GM18861 (cell line): Measurements from ENCODE around the gene MOSMO.

Experiments
- ATAC-seq: cut with Tn5 transposase; IDR thresholded peaks from one replicate; pipeline ENCODE4 v1.9.1; 2021; ENCODE audit not compliant: unreplicated experiment

Gene MOSMO

GRCh38 chr16:22007509-22008214 is at the start of gene MOSMO:
Gene MOSMO (plus strand): TSS chr16:22008111. CDS start chr16:22008302, 191 bp downstream.
- ATAC-seq = no peak

- no peak for ATAC-seq
These were observed 48.9 kb upstream of the MOSMO start for GRCh38 chr16:21959050-21959449.

- ATAC-seq = no peak
These were observed 45.4 kb upstream of the MOSMO start for GRCh38 chr16:21962475-21962874.

- no peak for ATAC-seq
These were observed 44.0 kb upstream of the MOSMO start for GRCh38 chr16:21963887-21964286.

- ATAC-seq = no peak
These were observed 43.6 kb upstream of the MOSMO start for GRCh38 chr16:21964353-21964752.

GRCh38 chr16:21971856-21972255 is 36.1 kb upstream of the MOSMO start:
- ATAC-seq = no peak

GRCh38 chr16:21973945-21974344 is 34.0 kb upstream of the MOSMO start:
- ATAC-seq = no peak

- ATAC-seq = no peak
These were observed 27.9 kb upstream of the MOSMO start for GRCh38 chr16:21980032-21980431.

- no peak for ATAC-seq
These were observed 25.8 kb upstream of the MOSMO start for GRCh38 chr16:21982108-21982507.

GRCh38 chr16:21984062-21984461 is 23.8 kb upstream of the MOSMO start:
- ATAC-seq = no peak

GRCh38 chr16:21985524-21985923 is 22.4 kb upstream of the MOSMO start:
- ATAC-seq = no peak

- ATAC-seq = no peak
These were observed 21.1 kb upstream of the MOSMO start for GRCh38 chr16:21986692-21987246.

- no peak for ATAC-seq
These were observed 20.4 kb upstream of the MOSMO start for GRCh38 chr16:21987498-21987897.

GRCh38 chr16:21989133-21989532 is 18.8 kb upstream of the MOSMO start:
- ATAC-seq = no peak

GRCh38 chr16:21989751-21990150 is 18.2 kb upstream of the MOSMO start:
- ATAC-seq = no peak

GRCh38 chr16:21990381-21990944 is 17.4 kb upstream of the MOSMO start:
- ATAC-seq = no peak

- no peak for ATAC-seq
These were observed 16.3 kb upstream of the MOSMO start for GRCh38 chr16:21991621-21992020.

- ATAC-seq = no peak
These were observed 12.9 kb upstream of the MOSMO start for GRCh38 chr16:21994856-21995465.

GRCh38 chr16:21996923-21997696 is 10.8 kb upstream of the MOSMO start:
- ATAC-seq = no peak

- no peak for ATAC-seq
These were observed 10.0 kb upstream of the MOSMO start for GRCh38 chr16:21997697-21998480.

GRCh38 chr16:22001591-22001990 is 6.3 kb upstream of the MOSMO start:
- no peak for ATAC-seq
